H1 (cell line): Measurements from ENCODE around the gene WDR93. TPM values are rescaled to one million over a fixed set of nuclear protein-coding genes. Genes with fewer than 3 reads are reported as not detected.

Experiments used
- BCL11A ChIP-seq, 2 experiments: IDR thresholded peaks; one replicate each; pipeline ENCODE4 v1.6.1; 2011; ENCODE audit warnings: low read depth in 2 of 2, low read length in 2 of 2, mild to moderate bottlenecking in 2 of 2
- CBX5 ChIP-seq: fragments of 300-800, 300-1000 bp; sonication (generic); IDR thresholded peaks from 2 replicates; pipeline ENCODE4 v1.7.1; 2016; ENCODE audit warnings: antibody characterized with exemption, low read length, low read depth
- CBX8 ChIP-seq: fragments of 300-800, 300-1000 bp; sonication (generic); IDR thresholded peaks from 2 replicates; pipeline ENCODE4 v1.7.1; 2016; ENCODE audit warnings: low read depth, low read length, borderline replicate concordance
- CEBPB ChIP-seq: IDR thresholded peaks from 2 replicates; pipeline ENCODE4 v1.6.1; 2012; ENCODE audit warnings: low read depth, low read length
- CREB1 ChIP-seq: IDR thresholded peaks from 2 replicates; pipeline ENCODE4 v1.6.1; 2012; ENCODE audit warnings: inconsistent platforms
- EGR1 ChIP-seq: IDR thresholded peaks from 2 replicates; pipeline ENCODE4 v1.6.1; 2011; ENCODE audit warnings: low read depth, low read length, borderline replicate concordance
- GTF2F1 ChIP-seq: IDR thresholded peaks from 2 replicates; pipeline ENCODE4 v1.6.1; 2012; ENCODE audit warnings: low read depth, low read length, improper control_type of control experiment, borderline replicate concordance
- HDAC6 ChIP-seq: IDR thresholded peaks from one replicate; pipeline ENCODE4 v1.7.1; 2012; ENCODE audit warnings: low read depth, mild to moderate bottlenecking, inconsistent platforms, low read length, moderate library complexity
- JUN ChIP-seq: IDR thresholded peaks from 2 replicates; pipeline ENCODE4 v1.6.1; 2011; ENCODE audit warnings: low read depth, mild to moderate bottlenecking, improper control_type of control experiment, low read length
- KDM4A ChIP-seq: IDR thresholded peaks from one replicate; pipeline ENCODE4 v1.7.1; 2012; ENCODE audit warnings: low read depth, mild to moderate bottlenecking, moderate library complexity, low read length, inconsistent platforms; ENCODE audit not compliant: severe bottlenecking
- NANOG ChIP-seq: IDR thresholded peaks from 2 replicates; pipeline ENCODE4 v1.6.1; 2011; ENCODE audit warnings: low read length, low read depth, mild to moderate bottlenecking, inconsistent platforms; ENCODE audit not compliant: insufficient read depth, poor library complexity, severe bottlenecking
- PHF8 ChIP-seq: fragments of 200-600 bp; sonication (generic); conservative IDR thresholded peaks from 2 replicates; pipeline ENCODE4 v1.7.1; 2012; ENCODE audit warnings: low read depth, mild to moderate bottlenecking, inconsistent platforms, low read length, moderate library complexity
- POU5F1 ChIP-seq: IDR thresholded peaks from 2 replicates; pipeline ENCODE4 v1.6.1; 2011; ENCODE audit warnings: low read depth, mild to moderate bottlenecking, low read length, moderate library complexity
- SAP30 ChIP-seq: fragments of 300-600 bp; sonication (generic); IDR thresholded peaks from 2 replicates; pipeline ENCODE4 v1.7.1; 2012; ENCODE audit warnings: low read length, moderate library complexity, mild to moderate bottlenecking, inconsistent platforms; ENCODE audit not compliant: insufficient read depth, insufficient replicate concordance
- SP2 ChIP-seq: IDR thresholded peaks from 2 replicates; pipeline ENCODE4 v1.6.1; 2012; ENCODE audit warnings: mild to moderate bottlenecking, low read length, inconsistent platforms
- SRF ChIP-seq: IDR thresholded peaks from 2 replicates; pipeline ENCODE4 v1.6.1; 2011; ENCODE audit warnings: mild to moderate bottlenecking, low read depth, low read length, moderate library complexity
- TCF12 ChIP-seq: IDR thresholded peaks from 2 replicates; pipeline ENCODE4 v1.6.1; 2011; ENCODE audit warnings: low read depth, mild to moderate bottlenecking, low read length
- TEAD4 ChIP-seq: IDR thresholded peaks from 2 replicates; pipeline ENCODE4 v1.6.1; 2012; ENCODE audit warnings: low read depth, low read length, inconsistent platforms, mixed read lengths
- YY1 ChIP-seq: IDR thresholded peaks from 2 replicates; pipeline ENCODE4 v1.6.1; 2011; ENCODE audit warnings: low read depth, mild to moderate bottlenecking, low read length
- polyA plus RNA-seq, 7 experiments: library from polyadenylated mRNA; depleted of rRNA in 3 of 7; stranded (reverse) in 5 of 7; unstranded in 2 of 7; fragments of >200 nt in 5 of 7; fragments of 200-250 nt in 2 of 7; gene quantifications; 1 replicate in 5 of 7; 2 replicates in 1 of 7; 4 replicates in 1 of 7; pipeline versions ENCODE4 v1.2.1 to v1.2.3, GENCODE V29; 2011 to 2013; ENCODE audit warnings: missing spikeins in 2 of 7, mixed read lengths in 2 of 7
- total RNA-seq: library from RNA; stranded (reverse); fragmentation: NEBNext Ultra II Directional; extraction: Animal tissue kit (Norgen Biotek cat#: 25700); gene quantifications from 2 replicates; pipeline ENCODE4 v1.2.1, GENCODE V29; 2021
- TF ChIP-seq, protein P1 (sequence below): IDR thresholded peaks from 2 replicates; pipeline ENCODE4 v1.6.1; 2011; ENCODE audit warnings: low read length, improper control_type of control experiment
- TF ChIP-seq, protein P2 (sequence below), 3 experiments: IDR thresholded peaks; 1 replicate in 2 of 3; 2 replicates in 1 of 3; pipeline versions ENCODE4 v1.5.1 to v1.6.1; 2011; ENCODE audit warnings: low read length in 3 of 3, mild to moderate bottlenecking in 3 of 3, inconsistent platforms in 2 of 3, low read depth in 1 of 3, moderate library complexity in 1 of 3; ENCODE audit not compliant: insufficient read depth in 1 of 3; ENCODE audit errors: control extremely low read depth in 1 of 3

Gene WDR93
- total and polyA plus RNA-seq, 2 of the 8 experiments (the other 6 are each of a cell fraction or from before 2014, with no cell fraction given) = 0.03 TPM; not detected in 1

DNA sequence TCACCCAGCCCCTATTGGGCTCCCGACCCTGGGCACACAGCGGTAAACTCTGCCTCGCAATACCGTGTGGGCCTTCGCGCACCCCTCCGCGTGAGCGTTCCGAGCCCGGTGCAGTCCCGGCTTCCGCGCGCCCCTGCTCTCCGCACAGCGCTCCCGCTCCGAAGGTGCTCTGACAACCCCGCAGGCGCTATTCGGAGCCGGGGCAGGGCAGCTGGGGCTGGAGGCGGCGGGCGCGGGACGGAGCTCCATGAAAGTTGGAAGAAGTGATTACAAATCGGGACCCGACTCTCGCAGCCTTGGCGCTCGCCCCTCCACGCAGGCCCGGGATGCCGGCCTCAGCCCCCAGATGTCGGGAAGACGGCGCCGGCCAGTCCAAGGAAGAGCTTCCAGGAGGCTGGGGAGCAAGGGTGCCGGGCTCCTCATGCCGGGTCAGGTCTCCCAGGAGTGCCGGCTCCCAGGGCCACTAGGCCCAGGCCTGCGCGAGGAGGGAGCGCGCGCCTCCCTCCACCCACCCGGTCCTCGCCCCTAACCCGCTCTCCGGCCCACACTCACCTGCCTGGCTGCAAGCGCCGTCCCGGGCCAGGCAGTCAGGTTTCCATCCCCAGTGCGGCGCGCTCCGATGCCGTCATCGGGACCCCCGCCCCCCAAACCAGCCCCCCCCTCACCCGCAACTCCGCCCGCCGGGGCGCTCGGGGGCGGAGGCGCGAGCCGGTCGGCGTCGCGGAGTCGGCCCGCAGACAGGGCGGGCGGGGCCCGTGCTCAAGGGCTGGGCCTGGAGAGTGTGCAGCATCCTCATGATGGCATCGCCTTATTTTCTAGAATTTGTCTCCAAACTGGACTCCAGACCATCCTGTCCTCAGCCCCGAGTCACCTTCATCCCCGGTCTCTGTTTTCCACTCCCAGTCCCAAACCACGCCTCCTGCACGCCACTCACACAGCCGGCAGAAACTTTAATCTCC, 35.5 kb upstream of the WDR93 start, which contains the start of gene KIF7 (continued):
- TF ChIP-seq JUN = no peak
- peak; percentile 70 for TF ChIP-seq KDM4A
- no peak for TF ChIP-seq SAP30
- no peak for TF ChIP-seq GTF2F1
- TF ChIP-seq CEBPB = no peak
- peak; percentile 89 for TF ChIP-seq PHF8
- TF ChIP-seq BCL11A (IDR thresholded peaks at IDR 0.05; ENCODE audit: low read depth in 2 of 2, low read length in 2 of 2) = no peak
- no peak for TF ChIP-seq TCF12
- TF ChIP-seq CBX8 = no peak
- TF ChIP-seq, protein P1, sequence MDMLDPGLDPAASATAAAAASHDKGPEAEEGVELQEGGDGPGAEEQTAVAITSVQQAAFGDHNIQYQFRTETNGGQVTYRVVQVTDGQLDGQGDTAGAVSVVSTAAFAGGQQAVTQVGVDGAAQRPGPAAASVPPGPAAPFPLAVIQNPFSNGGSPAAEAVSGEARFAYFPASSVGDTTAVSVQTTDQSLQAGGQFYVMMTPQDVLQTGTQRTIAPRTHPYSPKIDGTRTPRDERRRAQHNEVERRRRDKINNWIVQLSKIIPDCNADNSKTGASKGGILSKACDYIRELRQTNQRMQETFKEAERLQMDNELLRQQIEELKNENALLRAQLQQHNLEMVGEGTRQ = no peak
- TF ChIP-seq POU5F1 = no peak
- no peak for TF ChIP-seq NANOG
- TF ChIP-seq CREB1 = peak; percentile 96
- no peak for TF ChIP-seq YY1
- TF ChIP-seq SP2 = no peak
- no peak for TF ChIP-seq EGR1
- TF ChIP-seq, protein P2, sequence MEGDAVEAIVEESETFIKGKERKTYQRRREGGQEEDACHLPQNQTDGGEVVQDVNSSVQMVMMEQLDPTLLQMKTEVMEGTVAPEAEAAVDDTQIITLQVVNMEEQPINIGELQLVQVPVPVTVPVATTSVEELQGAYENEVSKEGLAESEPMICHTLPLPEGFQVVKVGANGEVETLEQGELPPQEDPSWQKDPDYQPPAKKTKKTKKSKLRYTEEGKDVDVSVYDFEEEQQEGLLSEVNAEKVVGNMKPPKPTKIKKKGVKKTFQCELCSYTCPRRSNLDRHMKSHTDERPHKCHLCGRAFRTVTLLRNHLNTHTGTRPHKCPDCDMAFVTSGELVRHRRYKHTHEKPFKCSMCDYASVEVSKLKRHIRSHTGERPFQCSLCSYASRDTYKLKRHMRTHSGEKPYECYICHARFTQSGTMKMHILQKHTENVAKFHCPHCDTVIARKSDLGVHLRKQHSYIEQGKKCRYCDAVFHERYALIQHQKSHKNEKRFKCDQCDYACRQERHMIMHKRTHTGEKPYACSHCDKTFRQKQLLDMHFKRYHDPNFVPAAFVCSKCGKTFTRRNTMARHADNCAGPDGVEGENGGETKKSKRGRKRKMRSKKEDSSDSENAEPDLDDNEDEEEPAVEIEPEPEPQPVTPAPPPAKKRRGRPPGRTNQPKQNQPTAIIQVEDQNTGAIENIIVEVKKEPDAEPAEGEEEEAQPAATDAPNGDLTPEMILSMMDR (IDR thresholded peaks at IDR 0.05; ENCODE audit: control extremely low read depth in 1 of 3, insufficient read depth in 1 of 3, low read depth in 1 of 3, low read length in 3 of 3) = no peak
- no peak for TF ChIP-seq TEAD4
- TF ChIP-seq CBX5 = no peak
- no peak for TF ChIP-seq HDAC6
- TF ChIP-seq SRF = peak; percentile 50; the same call in 1 of the 2 replicates
